HepG2 (cell line): ENCODE measurements around the gene NKD2. TPM values are rescaled to one million over a fixed set of nuclear protein-coding genes. Genes with fewer than 3 reads are reported as not detected.
"Not testable (repeated sequence)": the region's sequence is repeated elsewhere in the genome, so short reads cannot be mapped to it uniquely, and the experiment has no call there.

Experiments used
- ATAC-seq: fragments of 200-7000 bp; cut with Tn5 transposase; 3 replicates; pipeline ENCODE4 v1.9.1; 2020; ENCODE audit warnings: mild to moderate bottlenecking, moderate library complexity
- BruUV-seq: library from RNA; stranded (reverse); fragments of 400-500 nt; replicated peaks from 2 replicates; lab custom pipeline; 2021; lab: Mats Ljungman, UMichigan
- CTCF ChIA-PET: fragments of 300-600 bp; formaldehyde crosslinking; extraction: SDS; loops from one replicate; lab custom pipeline; 2021; ENCODE audit warnings: low total read pairs, inconsistent platforms, low intra/inter-chr PET ratio; lab: Yijun Ruan, JAX
- POLR2A ChIA-PET: fragments of 350-600 bp; sonication (Branson Sonifier 250); formaldehyde crosslinking; loops from one replicate; lab custom pipeline; 2020; ENCODE audit warnings: antibody characterized with exemption, inconsistent platforms; lab: Yijun Ruan, JAX
- DNase-seq: peaks from one replicate; pipeline ENCODE4 v3.0.0-alpha.2; 2015; ENCODE audit warnings: low spot score
- FAIRE-seq: peaks from 3 replicates; lab custom pipeline; 2011; peaks lifted over from hg19 to GRCh38; lab: Jason Lieb, UNC
- H2AFZ ChIP-seq: one replicate; pipeline ENCODE4 v1.6.1; 2011; ENCODE audit warnings: low read length, inconsistent platforms
- H3K27ac ChIP-seq: fragments of 300-600 bp; 3 replicates; pipeline ENCODE4 v1.8.0; 2011; ENCODE audit warnings: mixed run types, mild to moderate bottlenecking, mixed read lengths, low read length, inconsistent platforms; ENCODE audit not compliant: insufficient read depth; ENCODE audit errors: extremely low read length
- H3K27me3 ChIP-seq, 2 experiments: fragments of 200-600 bp in 1 of 2; 2 replicates in 1 of 2; 3 replicates in 1 of 2; pipeline versions ENCODE4 v1.6.0 to v1.8.0; 2011; ENCODE audit warnings: low read length in 2 of 2, mild to moderate bottlenecking in 2 of 2, moderate library complexity in 2 of 2, inconsistent platforms in 1 of 2; ENCODE audit not compliant: insufficient read depth in 2 of 2, control insufficient read depth in 1 of 2
- H3K36me3 ChIP-seq, 2 experiments: fragments of 200-600 bp in 1 of 2; replicated peaks in 1 of 2; 2 replicates in 1 of 2; 3 replicates in 1 of 2; pipeline versions ENCODE4 v1.5.1 to v1.8.0; 2011; ENCODE audit warnings: low read length in 2 of 2, inconsistent platforms in 1 of 2; ENCODE audit not compliant: insufficient read depth in 2 of 2, control insufficient read depth in 1 of 2
- H3K4me1 ChIP-seq: 2 replicates; pipeline ENCODE4 v1.5.1; 2012; ENCODE audit warnings: low read length, inconsistent platforms; ENCODE audit not compliant: insufficient read depth
- H3K4me2 ChIP-seq: 2 replicates; pipeline ENCODE4 v1.6.0; 2011; ENCODE audit warnings: low read depth, low read length, inconsistent platforms
- H3K4me3 ChIP-seq, 3 experiments: fragments of 200-600 bp in 1 of 3; sonication (generic), shearing (Covaris generic) in 1 of 3; replicated peaks in 1 of 3; 2 replicates each; pipeline ENCODE4 v1.5.1; 2011 to 2016; ENCODE audit warnings: low read length in 3 of 3, inconsistent platforms in 2 of 3, low read depth in 2 of 3, mild to moderate bottlenecking in 2 of 3, control low read depth in 1 of 3, mixed read lengths in 1 of 3; ENCODE audit not compliant: insufficient read depth in 1 of 3
- H3K79me2 ChIP-seq: one replicate; pipeline ENCODE4 v1.6.1; 2011; ENCODE audit warnings: low read length, inconsistent platforms; ENCODE audit not compliant: insufficient read depth
- H3K9ac ChIP-seq: 2 replicates; pipeline ENCODE4 v1.6.0; 2011; ENCODE audit warnings: mild to moderate bottlenecking, low read depth, low read length, inconsistent platforms; ENCODE audit not compliant: insufficient read depth
- H3K9me3 ChIP-seq: 2 replicates; pipeline ENCODE4 v1.5.1; 2012; ENCODE audit warnings: mild to moderate bottlenecking, low read length
- H4K20me1 ChIP-seq: 2 replicates; pipeline ENCODE4 v1.6.0; 2011; ENCODE audit warnings: inconsistent platforms, mild to moderate bottlenecking, low read length, moderate library complexity; ENCODE audit not compliant: insufficient read depth
- ZNF12 ChIP-seq: sonication (generic); formaldehyde crosslinking; IDR thresholded peaks from 2 replicates; pipeline ENCODE4 v1.5.0; 2020; ENCODE audit warnings: missing genetic modification reagents
- ZNF160 ChIP-seq: sonication (generic); formaldehyde crosslinking; IDR thresholded peaks from 2 replicates; pipeline ENCODE4 v1.8.0; 2022; ENCODE audit warnings: mild to moderate bottlenecking, inconsistent platforms, missing genetic modification reagents
- ZNF44 ChIP-seq: sonication (generic); formaldehyde crosslinking; IDR thresholded peaks from 2 replicates; pipeline ENCODE4 v1.5.1; 2020; ENCODE audit warnings: mild to moderate bottlenecking, missing genetic modification reagents
- WGBS: methylation state at CpG from one replicate; pipeline ENCODE4 v1.1.6; 2017; ENCODE audit warnings: low lambda C conversion rate; 5-methylcytosine and 5-hydroxymethylcytosine counted together
- in situ Hi-C: cut with HindIII; loops from 2 replicates; pipeline ENCODE4 v1.10.0; 2017; ENCODE audit warnings: low pct_unique_long_range_greater_than_20kb; ENCODE audit not compliant: extremely low pct_ligation_motif_present
- intact Hi-C: fragments of 100-400 bp; cut with micrococcal nuclease; formaldehyde crosslinking; loops from one replicate; pipeline ENCODE4 v1.10.0; 2022; ENCODE audit not compliant: unreplicated experiment
- polyA plus RNA-seq, 8 experiments: library from polyadenylated mRNA; depleted of rRNA in 3 of 8; stranded (reverse) in 7 of 8; unstranded in 1 of 8; fragments of >200 nt; fragmentation: Illumina TruSeq in 4 of 8; extraction: Trizol in 4 of 8; gene quantifications; 2 replicates each; pipeline versions ENCODE4 v1.2.1 to v1.2.3, GENCODE V29; 2011 to 2016; ENCODE audit warnings: low read depth in 4 of 8, missing spikeins in 1 of 8, mixed read lengths in 1 of 8; ENCODE audit not compliant: insufficient read depth in 1 of 8
- total RNA-seq, 5 experiments: library from RNA; depleted of rRNA; stranded (reverse); fragments of >200 nt; fragmentation: Illumina TruSeq; extraction: Trizol; gene quantifications; 2 replicates each; pipeline ENCODE4 v1.2.3, GENCODE V29; 2016; ENCODE audit warnings: low read depth in 1 of 5
- TF ChIP-seq, protein P1 (sequence below): IDR thresholded peaks from 2 replicates; pipeline ENCODE4 v1.6.1; 2012; ENCODE audit warnings: inconsistent platforms

The NKD2 gene
- total and polyA plus RNA-seq, 2 of the 13 experiments (the other 11 are each of a cell fraction or from before 2014, with no cell fraction given) = 0.53 to 0.82 TPM

GRCh38 chr5:1021969-1022336, 13.4 kb downstream of the NKD2 start:
- H2AFZ ChIP-seq, H3K27ac ChIP-seq, H3K79me2 ChIP-seq, H3K4me2 ChIP-seq, POLR2A ChIA-PET, H3K27me3 ChIP-seq, intact Hi-C loops, FAIRE-seq, H3K9me3 ChIP-seq, H3K4me1 ChIP-seq, H3K9ac ChIP-seq, H3K4me3 ChIP-seq, in situ Hi-C loops, H3K36me3 ChIP-seq, BruUV-seq, H4K20me1 ChIP-seq, DNase-seq, CTCF ChIA-PET, ATAC-seq: not testable (repeated sequence)
- 50% methylated on average over 9 of the region's 9 CpGs for WGBS

DNA sequence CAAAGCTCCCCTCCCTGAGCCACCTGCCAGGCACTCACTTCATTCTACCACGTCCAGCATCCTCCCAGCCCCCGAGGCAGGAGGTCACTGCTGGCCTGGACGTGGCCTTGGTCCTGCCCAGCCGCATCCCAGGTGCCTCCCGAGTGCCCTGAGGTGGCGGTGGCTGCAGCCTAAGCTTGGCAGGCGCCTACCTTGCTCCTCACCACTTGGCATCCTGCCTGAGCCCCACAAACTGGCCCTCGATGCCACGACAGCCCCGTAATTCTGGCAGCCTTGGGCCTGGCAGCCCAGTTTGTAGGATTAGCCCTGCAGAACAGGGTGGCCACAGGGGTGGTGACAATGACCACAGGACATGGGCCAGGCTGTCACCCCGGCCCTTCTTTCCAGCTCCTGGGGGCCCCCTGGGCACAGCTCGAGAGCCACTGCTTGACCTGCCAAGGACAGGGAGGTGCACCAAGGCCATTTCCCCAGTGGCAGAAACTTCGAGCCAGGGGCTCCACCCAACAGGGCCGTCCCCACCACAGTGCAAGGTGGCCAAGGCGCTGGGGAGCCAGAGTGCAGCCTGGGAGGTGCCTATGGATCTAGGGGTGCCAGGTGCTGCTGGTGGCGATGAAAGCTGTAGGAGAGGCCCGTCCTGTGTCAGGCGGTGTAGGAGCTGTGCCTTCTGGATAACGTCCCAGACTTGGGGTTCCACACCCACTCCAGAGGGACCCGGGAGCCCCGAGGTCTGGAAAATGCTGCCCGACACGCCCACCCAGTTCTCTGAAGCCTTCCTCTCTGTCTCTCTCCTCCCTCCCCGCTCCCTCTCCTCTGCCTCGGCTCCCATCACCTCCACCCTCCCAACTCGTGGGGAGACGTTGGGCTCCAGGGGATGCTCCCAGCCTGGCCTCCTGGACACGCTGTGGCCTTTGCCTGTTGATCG, 18.4 kb downstream of the NKD2 start:
- Histone ChIP-seq H3K4me3 (no peak overlapping the region), H3K4me1 (no peaks in the 10 kb centered on the region), H3K27me3 (0 out of 5 replicates have a peak, but pooled peaks cover 0 to 4% of the 10 kb centered on the region in 2 experiments), H2AFZ (no peak overlapping the region), H4K20me1 (peaks cover 4% of the 10 kb centered on the region; the same call in 1 of the 2 replicates), H3K79me2 (no peaks in the 10 kb centered on the region), H3K36me3 (no peaks in the 10 kb centered on the region), H3K27ac (no peak overlapping the region), H3K9ac (no peak overlapping the region), H3K4me2 (no peak overlapping the region), H3K9me3 (no peaks in the 10 kb centered on the region)
- ChIA-PET POLR2A (no interaction called here), CTCF (no interaction called here)
- WGBS = 50% methylated on average over 25 of the region's 29 CpGs
- FAIRE-seq = no peak
- no peak for DNase-seq
- in situ Hi-C loops (no loop called here), intact Hi-C loops (no loop called here)
- peak; percentile 22; the same call in 2 of the 3 replicates for ATAC-seq
- BruUV-seq = no TSS peak
- TF ChIP-seq ZNF12 (CRISPR knock-in tag) = no peak
- no peak for TF ChIP-seq ZNF44
- TF ChIP-seq ZNF160 (CRISPR knock-in tag) = no peak
- TF ChIP-seq, protein P1, sequence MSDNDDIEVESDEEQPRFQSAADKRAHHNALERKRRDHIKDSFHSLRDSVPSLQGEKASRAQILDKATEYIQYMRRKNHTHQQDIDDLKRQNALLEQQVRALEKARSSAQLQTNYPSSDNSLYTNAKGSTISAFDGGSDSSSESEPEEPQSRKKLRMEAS = no peak
